Neural crest cell (in vitro differentiated cells): ENCODE results near the gene WDFY4. TPM values are rescaled to one million over a fixed set of nuclear protein-coding genes. Genes with fewer than 3 reads are reported as not detected.

Experiments used
- DNase-seq: peaks from one replicate; pipeline ENCODE4 v3.0.0; 2021; ENCODE audit warnings: low read depth, mixed read lengths, low spot score
- H3K27ac Mint-ChIP-seq: one replicate; pipeline ENCODE4 v1.8.0; 2021; ENCODE audit warnings: mild to moderate bottlenecking, mixed read lengths; ENCODE audit not compliant: unreplicated experiment
- H3K27me3 Mint-ChIP-seq: 2 replicates; pipeline ENCODE4 v1.8.0; 2021; ENCODE audit warnings: low read depth, mild to moderate bottlenecking, mixed read lengths
- H3K36me3 Mint-ChIP-seq: 2 replicates; pipeline ENCODE4 v1.8.0; 2021; ENCODE audit warnings: low read depth, mild to moderate bottlenecking, mixed read lengths
- H3K4me1 Mint-ChIP-seq: 2 replicates; pipeline ENCODE4 v1.8.0; 2021; ENCODE audit warnings: mixed read lengths
- H3K4me3 Mint-ChIP-seq: one replicate; pipeline ENCODE4 v1.8.0; 2021; ENCODE audit warnings: mild to moderate bottlenecking, mixed read lengths
- H3K9me3 Mint-ChIP-seq: 2 replicates; pipeline ENCODE4 v1.8.0; 2021; ENCODE audit warnings: mixed read lengths
- CTCF ChIP-seq: fragments of 200-600 bp; sonication (generic); conservative IDR thresholded peaks from 2 replicates; pipeline ENCODE4 v1.5.0; 2021; ENCODE audit warnings: antibody characterized with exemption, mild to moderate bottlenecking
- total RNA-seq: library from RNA; stranded (reverse); gene quantifications from 2 replicates; pipeline ENCODE4 v1.2.1, GENCODE V29; 2021

The WDFY4 gene
- total RNA-seq, 1 donor from 2014 or later = not detected

GRCh38 chr10:48958598-48959190 is 274.0 kb downstream of the WDFY4 start:
- H3K27me3 Mint-ChIP-seq = peaks cover 8% of the 10 kb centered on the region

GRCh38 chr10:48964038-48964437 is 279.4 kb downstream of the WDFY4 start:
- peaks cover 5% of the 10 kb centered on the region for H3K9me3 Mint-ChIP-seq
- DNase-seq = no peak
- no peak overlapping the region for H3K27ac Mint-ChIP-seq
- H3K27me3 Mint-ChIP-seq = peaks cover 10% of the 10 kb centered on the region
- no peak for TF ChIP-seq CTCF
- H3K36me3 Mint-ChIP-seq = no peaks in the 10 kb centered on the region
- no peaks in the 10 kb centered on the region for H3K4me1 Mint-ChIP-seq
- H3K4me3 Mint-ChIP-seq = no peak overlapping the region

More at GRCh38 chr10:48958598-48959190, 274.0 kb downstream of the WDFY4 start:
- Mint-ChIP-seq H3K9me3 (peaks cover 5% of the 10 kb centered on the region), H3K4me1 (no peaks in the 10 kb centered on the region), H3K27ac (peak overlapping the region; percentile 81), H3K4me3 (no peak overlapping the region), H3K36me3 (no peaks in the 10 kb centered on the region)
- DNase-seq = no peak
- no peak for TF ChIP-seq CTCF

- H3K9me3 Mint-ChIP-seq = peaks cover 5% of the 10 kb centered on the region
- no peaks in the 10 kb centered on the region for H3K4me1 Mint-ChIP-seq
- H3K36me3 Mint-ChIP-seq = no peaks in the 10 kb centered on the region
- H3K4me3 Mint-ChIP-seq = no peak overlapping the region
- no peak for TF ChIP-seq CTCF
- no peak for DNase-seq
- H3K27me3 Mint-ChIP-seq = peaks cover 10% of the 10 kb centered on the region
- H3K27ac Mint-ChIP-seq = no peak overlapping the region
These were observed 280.8 kb downstream of the WDFY4 start for GRCh38 chr10:48965460-48965859.

GRCh38 chr10:48968036-48968435 is 283.4 kb downstream of the WDFY4 start:
- H3K4me1 Mint-ChIP-seq = no peaks in the 10 kb centered on the region
- no peak overlapping the region for H3K27ac Mint-ChIP-seq
- no peaks in the 10 kb centered on the region for H3K9me3 Mint-ChIP-seq
- H3K4me3 Mint-ChIP-seq = no peak overlapping the region
- no peak for TF ChIP-seq CTCF
- peaks cover 9% of the 10 kb centered on the region for H3K27me3 Mint-ChIP-seq
- no peaks in the 10 kb centered on the region for H3K36me3 Mint-ChIP-seq
- DNase-seq = no peak

- H3K4me1 Mint-ChIP-seq = no peaks in the 10 kb centered on the region
- H3K36me3 Mint-ChIP-seq = no peaks in the 10 kb centered on the region
- no peaks in the 10 kb centered on the region for H3K9me3 Mint-ChIP-seq
- no peak overlapping the region for H3K4me3 Mint-ChIP-seq
- H3K27me3 Mint-ChIP-seq = peaks cover 10% of the 10 kb centered on the region
- DNase-seq = no peak
- no peak for TF ChIP-seq CTCF
- H3K27ac Mint-ChIP-seq = no peak overlapping the region
These were observed 285.4 kb downstream of the WDFY4 start for GRCh38 chr10:48970046-48970445.
